ENCODE measurements around the gene POLR1E.
A peak's percentile ranks its signal among the peaks of the same experiment; 100 is the strongest.

Gene POLR1E, protein sequence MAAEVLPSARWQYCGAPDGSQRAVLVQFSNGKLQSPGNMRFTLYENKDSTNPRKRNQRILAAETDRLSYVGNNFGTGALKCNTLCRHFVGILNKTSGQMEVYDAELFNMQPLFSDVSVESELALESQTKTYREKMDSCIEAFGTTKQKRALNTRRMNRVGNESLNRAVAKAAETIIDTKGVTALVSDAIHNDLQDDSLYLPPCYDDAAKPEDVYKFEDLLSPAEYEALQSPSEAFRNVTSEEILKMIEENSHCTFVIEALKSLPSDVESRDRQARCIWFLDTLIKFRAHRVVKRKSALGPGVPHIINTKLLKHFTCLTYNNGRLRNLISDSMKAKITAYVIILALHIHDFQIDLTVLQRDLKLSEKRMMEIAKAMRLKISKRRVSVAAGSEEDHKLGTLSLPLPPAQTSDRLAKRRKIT

DNA sequence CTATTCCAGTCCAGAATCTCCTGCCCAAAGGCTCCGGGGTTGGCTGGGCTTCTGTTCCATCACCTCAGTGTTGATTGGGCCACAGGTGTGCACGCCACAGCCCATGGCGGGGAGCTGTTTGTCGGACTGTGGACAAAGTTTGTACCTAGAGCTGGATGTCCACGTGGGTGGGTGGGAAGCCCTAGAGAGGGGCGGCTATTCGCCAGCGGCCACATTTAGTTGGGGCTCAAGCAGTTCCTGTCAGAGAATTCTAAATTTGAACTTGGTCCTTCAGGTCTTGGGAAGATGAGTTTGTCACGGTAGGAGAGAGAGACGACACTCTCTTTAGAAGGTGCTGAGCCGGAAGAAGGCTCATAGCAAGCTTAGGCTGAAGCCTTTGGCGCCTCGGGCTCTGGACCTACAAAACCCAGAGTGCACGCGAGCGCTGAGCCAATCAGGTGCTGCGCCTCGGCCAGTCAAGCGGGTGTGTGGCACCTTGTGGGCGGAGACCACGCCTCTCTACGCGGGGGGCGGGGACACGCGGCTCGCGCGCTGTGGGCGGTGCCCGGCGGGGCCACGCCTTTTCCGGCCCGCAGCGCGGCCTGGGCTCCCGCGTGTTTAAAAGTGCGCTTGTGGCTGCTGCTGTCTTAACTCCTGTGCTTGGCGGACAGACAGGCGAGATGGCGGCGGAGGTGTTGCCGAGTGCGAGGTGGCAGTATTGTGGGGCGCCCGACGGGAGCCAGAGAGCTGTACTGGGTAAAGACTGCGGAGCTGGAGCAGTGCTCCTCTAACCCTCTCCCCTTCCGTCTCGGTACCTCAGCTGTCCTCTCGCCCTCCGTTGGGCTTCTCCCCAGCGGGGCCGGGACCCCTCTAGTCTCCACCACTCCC lies at the start of gene POLR1E:
POLR1E (plus strand) TSS at position 560 of the 867 bp plus-strand sequence; CDS start at position 660, 100 bp downstream.
- DNase-seq (ENCODE audit: low read depth), result peak; percentile 68
- H3K4me3 ChIP-seq (ENCODE audit: low read length), result peak within 1 kb of the TSS; percentile 89
- TF ChIP-seq, protein P1, sequence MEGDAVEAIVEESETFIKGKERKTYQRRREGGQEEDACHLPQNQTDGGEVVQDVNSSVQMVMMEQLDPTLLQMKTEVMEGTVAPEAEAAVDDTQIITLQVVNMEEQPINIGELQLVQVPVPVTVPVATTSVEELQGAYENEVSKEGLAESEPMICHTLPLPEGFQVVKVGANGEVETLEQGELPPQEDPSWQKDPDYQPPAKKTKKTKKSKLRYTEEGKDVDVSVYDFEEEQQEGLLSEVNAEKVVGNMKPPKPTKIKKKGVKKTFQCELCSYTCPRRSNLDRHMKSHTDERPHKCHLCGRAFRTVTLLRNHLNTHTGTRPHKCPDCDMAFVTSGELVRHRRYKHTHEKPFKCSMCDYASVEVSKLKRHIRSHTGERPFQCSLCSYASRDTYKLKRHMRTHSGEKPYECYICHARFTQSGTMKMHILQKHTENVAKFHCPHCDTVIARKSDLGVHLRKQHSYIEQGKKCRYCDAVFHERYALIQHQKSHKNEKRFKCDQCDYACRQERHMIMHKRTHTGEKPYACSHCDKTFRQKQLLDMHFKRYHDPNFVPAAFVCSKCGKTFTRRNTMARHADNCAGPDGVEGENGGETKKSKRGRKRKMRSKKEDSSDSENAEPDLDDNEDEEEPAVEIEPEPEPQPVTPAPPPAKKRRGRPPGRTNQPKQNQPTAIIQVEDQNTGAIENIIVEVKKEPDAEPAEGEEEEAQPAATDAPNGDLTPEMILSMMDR (conservative IDR thresholded peaks at IDR 0.05; ENCODE audit: low read depth, low read length), result no peak

DNA sequence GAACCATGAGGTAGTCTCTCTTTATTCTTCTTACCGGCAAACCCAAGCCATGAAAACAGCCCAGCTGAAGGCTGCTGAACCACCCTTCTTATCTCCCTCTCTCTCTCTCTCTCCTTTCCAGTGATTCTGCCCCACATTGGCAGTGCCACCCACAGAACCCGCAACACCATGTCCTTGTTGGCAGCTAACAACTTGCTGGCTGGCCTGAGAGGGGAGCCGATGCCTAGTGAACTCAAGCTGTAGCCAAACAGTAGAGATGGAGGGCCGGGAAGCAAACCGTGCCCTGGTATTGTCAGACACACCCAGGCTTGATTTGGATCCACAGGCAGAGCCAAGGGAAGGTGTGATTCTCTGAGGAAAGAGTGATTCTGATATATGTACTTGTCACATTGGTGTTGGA lies 49.2 kb upstream of the POLR1E start:
- TF ChIP-seq, protein P1 (conservative IDR thresholded peaks at IDR 0.05; ENCODE audit: low read depth, low read length), result no peak
- no peak for DNase-seq (ENCODE audit: low read depth)
- no peak overlapping the region for H3K4me3 ChIP-seq (ENCODE audit: low read length)

DNA sequence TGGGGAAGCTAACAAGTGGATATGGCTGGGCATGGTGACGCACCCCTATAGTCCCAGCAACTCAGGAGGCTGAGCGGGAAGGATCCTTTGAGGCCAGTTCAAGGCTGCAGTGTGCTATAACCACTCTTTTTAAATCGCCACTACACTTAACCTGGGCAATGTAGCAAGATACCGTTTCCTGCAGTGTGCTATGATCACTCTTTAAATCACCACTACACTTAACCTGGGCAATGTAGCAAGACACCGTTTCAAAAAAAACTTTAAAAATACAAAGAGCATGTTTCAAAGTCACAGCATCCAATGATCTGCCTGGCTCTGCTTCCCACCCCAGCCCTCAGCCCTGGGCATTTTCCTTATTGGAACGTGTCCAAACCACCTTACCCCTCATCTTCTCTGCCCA lies 48.7 kb upstream of the POLR1E start:
- H3K4me3 ChIP-seq (ENCODE audit: low read length), result no peak overlapping the region
- DNase-seq (ENCODE audit: low read depth), result no peak
- TF ChIP-seq, protein P1 (conservative IDR thresholded peaks at IDR 0.05; ENCODE audit: low read depth, low read length), result no peak

DNA sequence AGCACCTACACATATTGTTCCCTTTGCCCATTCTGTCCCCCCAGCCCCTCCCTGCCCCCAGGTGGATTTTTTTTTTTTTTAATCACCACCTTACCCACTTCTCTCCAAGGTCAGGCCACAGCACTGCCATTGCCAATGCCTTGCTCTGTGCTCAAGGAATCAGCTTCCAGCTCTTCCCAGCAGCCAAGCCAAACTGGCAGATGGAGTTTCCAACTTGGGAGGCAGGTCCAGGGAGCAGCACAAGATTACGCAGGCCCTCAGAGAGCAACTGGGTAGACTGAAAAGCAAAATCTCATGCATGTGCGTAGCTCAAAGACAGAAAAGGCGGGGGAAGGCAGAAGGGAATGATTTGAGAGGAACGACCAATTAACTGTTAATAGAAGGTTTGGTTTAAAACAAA lies 48.1 kb upstream of the POLR1E start:
- no peak overlapping the region for H3K4me3 ChIP-seq (ENCODE audit: low read length)
- TF ChIP-seq, protein P1 (conservative IDR thresholded peaks at IDR 0.05; ENCODE audit: low read depth, low read length), result no peak
- DNase-seq (ENCODE audit: low read depth), result no peak

DNA sequence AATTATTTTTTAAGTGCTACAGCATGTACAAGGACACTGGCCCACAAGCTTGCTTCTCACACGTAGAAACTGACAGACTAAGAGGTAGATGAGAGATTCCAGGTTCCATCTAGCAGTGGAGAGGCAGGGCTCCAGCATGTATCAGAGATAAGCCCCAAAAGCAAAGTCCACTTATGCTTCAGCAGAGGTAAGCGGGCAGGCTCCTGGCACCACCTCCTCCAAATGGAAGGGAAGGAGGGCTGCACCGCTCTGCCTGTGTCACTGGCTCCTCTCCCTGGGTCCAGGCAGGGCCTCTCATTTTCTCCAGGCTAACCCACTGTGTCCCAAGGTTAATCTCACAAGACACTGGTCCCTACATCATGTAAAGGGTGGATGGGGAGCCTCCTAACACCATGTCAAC lies 47.4 kb upstream of the POLR1E start:
- TF ChIP-seq, protein P1 (conservative IDR thresholded peaks at IDR 0.05; ENCODE audit: low read depth, low read length), result no peak
- no peak overlapping the region for H3K4me3 ChIP-seq (ENCODE audit: low read length)

DNA sequence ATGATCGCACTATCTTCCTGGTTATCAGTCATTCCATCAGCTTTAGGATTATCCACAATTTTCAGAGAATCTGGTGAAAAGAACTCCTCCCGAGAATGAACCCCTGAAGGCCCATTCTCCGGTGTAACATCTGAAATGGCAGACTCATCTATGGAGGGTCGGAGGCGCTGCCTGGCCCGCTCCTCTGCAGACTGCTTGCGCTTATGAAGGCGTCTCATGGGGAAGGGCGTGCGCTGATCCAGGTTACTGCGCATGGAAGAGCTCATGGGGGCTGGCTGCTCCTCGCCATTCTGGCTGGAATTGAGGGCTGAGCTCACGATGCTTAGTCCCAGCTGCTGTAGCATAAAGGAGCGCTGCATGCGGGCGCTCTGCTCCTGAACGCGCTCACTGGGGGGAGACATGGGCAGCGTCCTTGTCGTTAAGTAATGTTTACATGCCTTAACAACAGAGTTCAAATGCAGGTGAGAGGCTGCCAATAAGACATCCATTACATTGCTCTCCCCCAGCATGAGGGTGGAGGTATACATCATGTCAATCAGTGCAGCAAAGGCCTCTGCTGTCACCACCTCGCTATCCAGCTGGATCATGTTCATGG lies 43.9 kb upstream of the POLR1E start:
- DNase-seq (ENCODE audit: low read depth), result no peak
- no peak overlapping the region for H3K4me3 ChIP-seq (ENCODE audit: low read length)
- TF ChIP-seq, protein P1 (conservative IDR thresholded peaks at IDR 0.05; ENCODE audit: low read depth, low read length), result no peak

More for the DNA sequence above, 47.4 kb upstream of the POLR1E start:
- DNase-seq (ENCODE audit: low read depth), result no peak

Data from retinal pigment epithelial cell (primary cell).